DOHH2 (cell line): ENCODE data around the gene GPR171.
A peak's percentile ranks its signal among the peaks of the same experiment; 100 is the strongest.

Experiments used
- H3F3A ChIP-seq: fragments of 200-600 bp; sonication (generic), shearing (Covaris generic); 2 replicates; pipeline ENCODE4 v1.6.0; 2016; ENCODE audit warnings: antibody characterized with exemption, mild to moderate bottlenecking; ENCODE audit not compliant: control insufficient read depth, insufficient read depth
- H3K27ac ChIP-seq: fragments of 200-600 bp; sonication (generic); 2 replicates; pipeline ENCODE4 v1.5.1; 2014; ENCODE audit warnings: low read depth, mild to moderate bottlenecking, low read length, moderate library complexity
- H3K27me3 ChIP-seq: fragments of 200-600 bp; sonication (generic); 2 replicates; pipeline ENCODE4 v1.6.1; 2014; ENCODE audit warnings: mild to moderate bottlenecking, low read length, mixed read lengths; ENCODE audit not compliant: control insufficient read depth
- H3K36me3 ChIP-seq: fragments of 200-600 bp; sonication (generic); 2 replicates; pipeline ENCODE4 v1.6.1; 2014; ENCODE audit warnings: mild to moderate bottlenecking, low read length, moderate library complexity, mixed read lengths; ENCODE audit not compliant: control insufficient read depth
- H3K4me1 ChIP-seq: fragments of 200-600 bp; sonication (generic); 2 replicates; pipeline ENCODE4 v1.6.1; 2014; ENCODE audit warnings: mild to moderate bottlenecking, low read length, mixed read lengths; ENCODE audit not compliant: control insufficient read depth
- H3K4me2 ChIP-seq: fragments of 200-600 bp; sonication (generic); 2 replicates; pipeline ENCODE4 v1.6.0; 2014; ENCODE audit warnings: mild to moderate bottlenecking, low read length, moderate library complexity
- H3K4me3 ChIP-seq: fragments of 200-600 bp; sonication (generic); 2 replicates; pipeline ENCODE4 v1.5.1; 2014; ENCODE audit warnings: mild to moderate bottlenecking, low read length, mixed read lengths
- H3K79me2 ChIP-seq: fragments of 200-600 bp; sonication (generic); 2 replicates; pipeline ENCODE4 v1.6.1; 2014; ENCODE audit warnings: mild to moderate bottlenecking, low read length, mixed read lengths; ENCODE audit not compliant: control insufficient read depth
- H3K9me2 ChIP-seq: fragments of 200-600 bp; sonication (generic); replicated peaks from 2 replicates; pipeline ENCODE4 v1.6.1; 2014; ENCODE audit warnings: mild to moderate bottlenecking, low read length, mixed read lengths; ENCODE audit not compliant: control insufficient read depth
- H3K9me3 ChIP-seq: fragments of 200-600 bp; sonication (generic); 2 replicates; pipeline ENCODE4 v1.6.1; 2014; ENCODE audit warnings: antibody characterized with exemption, low read length, mixed read lengths; ENCODE audit not compliant: control insufficient read depth, insufficient read depth
- H4K20me1 ChIP-seq: fragments of 200-600 bp; sonication (generic); 2 replicates; pipeline ENCODE4 v1.6.0; 2014; ENCODE audit warnings: low read depth, mild to moderate bottlenecking, antibody characterized with exemption, low read length, moderate library complexity; ENCODE audit not compliant: control insufficient read depth, insufficient read depth
- CTCF ChIP-seq: fragments of 200-600 bp; sonication (generic); IDR thresholded peaks from one replicate; pipeline ENCODE4 v1.5.1; 2014; ENCODE audit warnings: antibody characterized with exemption, mild to moderate bottlenecking, low read depth, low read length; ENCODE audit not compliant: poor library complexity, severe bottlenecking
- EZH2phosphoT487 ChIP-seq: fragments of 200-600 bp; sonication (generic); IDR thresholded peaks from 2 replicates; pipeline ENCODE4 v1.6.1; 2017; ENCODE audit warnings: borderline replicate concordance, mild to moderate bottlenecking, antibody characterized with exemption, low read length, moderate library complexity, mixed read lengths

Gene GPR171

GRCh38 chr3:151169262-151169947, 33.6 kb downstream of the GPR171 start:
- H3K27ac ChIP-seq: 0 out of 2 replicates have a peak overlapping the region, but pooled peaks have one; percentile 5
- no peaks in the 10 kb centered on the region for H3K9me2 ChIP-seq
- H3K4me3 ChIP-seq: no peak overlapping the region
- no peaks in the 10 kb centered on the region for H4K20me1 ChIP-seq
- H3K4me1 ChIP-seq: peaks cover 24% of the 10 kb centered on the region
- H3K27me3 ChIP-seq: no peaks in the 10 kb centered on the region
- TF ChIP-seq EZH2phosphoT487: no peak
- TF ChIP-seq CTCF: no peak
- H3K36me3 ChIP-seq: no peaks in the 10 kb centered on the region
- H3K4me2 ChIP-seq: peak overlapping the region; percentile 17
- H3K9me3 ChIP-seq: no peaks in the 10 kb centered on the region
- no peaks in the 10 kb centered on the region for H3F3A ChIP-seq
- H3K79me2 ChIP-seq: no peaks in the 10 kb centered on the region

- Histone ChIP-seq H3K9me3 (no peaks in the 10 kb centered on the region), H3K4me1 (peaks cover 24% of the 10 kb centered on the region), H3K36me3 (no peaks in the 10 kb centered on the region), H4K20me1 (no peaks in the 10 kb centered on the region), H3K27me3 (no peaks in the 10 kb centered on the region), H3F3A (no peaks in the 10 kb centered on the region), H3K79me2 (no peaks in the 10 kb centered on the region), H3K4me3 (no peak overlapping the region), H3K27ac (no peak overlapping the region), H3K4me2 (no peak overlapping the region), H3K9me2 (no peaks in the 10 kb centered on the region)
- TF ChIP-seq CTCF (peak; percentile 87), EZH2phosphoT487 (no peak)
These were observed 34.5 kb downstream of the GPR171 start for GRCh38 chr3:151168269-151169094.

GRCh38 chr3:151166161-151166560, 36.9 kb downstream of the GPR171 start:
- Histone ChIP-seq H3K79me2 (no peaks in the 10 kb centered on the region), H3K9me3 (no peaks in the 10 kb centered on the region), H3K27me3 (no peaks in the 10 kb centered on the region), H3K9me2 (no peaks in the 10 kb centered on the region), H3K36me3 (no peaks in the 10 kb centered on the region), H3K4me3 (no peak overlapping the region), H3K27ac (no peak overlapping the region), H3K4me2 (no peak overlapping the region), H4K20me1 (no peaks in the 10 kb centered on the region), H3F3A (no peaks in the 10 kb centered on the region), H3K4me1 (peaks cover 19% of the 10 kb centered on the region)
- TF ChIP-seq CTCF (no peak), EZH2phosphoT487 (no peak)
